K562 treated with DMSO at 1 percent for 12 hours (cell line): ENCODE data around the gene TMPRSS3. TPM values are rescaled to one million over a fixed set of nuclear protein-coding genes. Genes with fewer than 3 reads are reported as not detected.

ENCODE experiments used
- total RNA-seq: library from RNA; unstranded; fragments of 300-600 nt; gene quantifications from 2 replicates; pipeline ENCODE4 v1.2.3, GENCODE V29; 2022; ENCODE audit not compliant: insufficient read depth

TMPRSS3 gene
- total RNA-seq, result not detected in 2 replicates

GRCh38 chr21:42395905-42396651 lies at the start of gene TMPRSS3:
Gene TMPRSS3, minus strand, starts transcription at chr21:42396052. Its CDS starts 635 bp downstream, at chr21:42395417.

DNA sequence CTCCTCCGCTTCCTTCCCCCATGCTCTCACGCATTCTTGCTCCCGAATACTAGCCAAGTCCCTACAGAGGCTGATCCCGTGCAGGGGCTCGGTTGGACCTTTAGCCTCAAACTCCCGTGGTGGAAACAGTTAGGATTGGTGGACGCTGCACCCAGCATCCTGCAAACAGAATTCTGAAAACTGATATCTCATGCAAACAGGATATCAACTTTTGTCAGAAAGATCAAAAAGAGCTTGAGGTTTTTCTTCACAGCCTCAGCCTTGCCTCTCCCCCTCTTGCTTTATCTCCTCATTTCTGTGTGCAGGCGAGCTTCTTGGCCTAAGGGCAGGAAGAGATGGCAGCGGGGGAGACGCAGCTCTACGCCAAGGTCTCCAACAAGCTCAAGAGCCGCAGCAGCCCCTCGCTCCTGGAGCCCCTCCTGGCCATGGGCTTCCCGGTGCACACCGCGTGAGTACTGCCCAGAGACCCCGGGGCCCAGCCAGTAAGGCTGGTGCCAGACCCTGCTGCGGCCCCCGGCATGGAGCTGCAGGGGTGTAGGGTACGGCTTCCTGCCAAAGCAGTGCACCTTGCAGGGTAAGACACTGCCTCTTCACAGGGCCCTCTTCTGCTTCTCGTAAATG lies 7.9 kb upstream of the TMPRSS3 start, which contains the start of gene UBASH3A:
TSS of gene UBASH3A (plus strand) at position 292 of the 621 bp plus-strand sequence. CDS start at position 336, 44 bp downstream.

GRCh38 chr21:42366292-42367010 lies 29.4 kb downstream of the TMPRSS3 start, which contains the start of gene TFF1:
Gene TFF1, minus strand, starts transcription at chr21:42366535. Its CDS starts 40 bp downstream, at chr21:42366495.

GRCh38 chr21:42350927-42351426 lies 44.9 kb downstream of the TMPRSS3 start, which contains the start of gene TFF2:
Gene TFF2, minus strand, starts transcription at chr21:42350994. Its CDS starts 37 bp downstream, at chr21:42350957.

Other genes with a start within 250 kb of the TMPRSS3 start
- gene ABCG1, start 176.9 kb downstream of the TMPRSS3 start, total RNA-seq, result 0.27 TPM in 1 of 2 replicates, not detected in the other
- not detected in 2 replicates for gene TFF3, start 80.6 kb downstream of the TMPRSS3 start, total RNA-seq
- gene TFF2, start 45.1 kb downstream of the TMPRSS3 start, total RNA-seq, result not detected in 2 replicates
- gene TFF1, start 29.5 kb downstream of the TMPRSS3 start, total RNA-seq, result not detected in 2 replicates
- not detected in 2 replicates for gene UBASH3A, start 7.8 kb upstream of the TMPRSS3 start, total RNA-seq
- gene RSPH1, start 100.2 kb upstream of the TMPRSS3 start, total RNA-seq, result not detected in 2 replicates
- gene SLC37A1, start 117.8 kb upstream of the TMPRSS3 start, total RNA-seq, result 1.2 TPM in 2 replicates